Measurements from ENCODE around the gene PCGF2.
A peak's percentile ranks its signal among the peaks of the same experiment; 100 is the strongest.

PCGF2 gene

GRCh38 chr17:38702166-38702915 lies 45.8 kb downstream of the PCGF2 start:
- DNase-seq: peak; percentile 56

- DNase-seq: no peak
These were observed 46.5 kb downstream of the PCGF2 start for GRCh38 chr17:38701504-38702165.

- no peak for DNase-seq
These were observed 49.4 kb downstream of the PCGF2 start for GRCh38 chr17:38698760-38699159.

GRCh38 chr17:38697061-38697820 lies 50.9 kb downstream of the PCGF2 start:
- DNase-seq: no peak

GRCh38 chr17:38693700-38694329 lies 54.3 kb downstream of the PCGF2 start:
- DNase-seq: peak; percentile 47

- DNase-seq: no peak
These were observed 57.0 kb downstream of the PCGF2 start for GRCh38 chr17:38691154-38691553.

- no peak for DNase-seq
These were observed 57.8 kb downstream of the PCGF2 start for GRCh38 chr17:38690386-38690785.

GRCh38 chr17:38687286-38687685 lies 60.9 kb downstream of the PCGF2 start:
- DNase-seq: no peak

GRCh38 chr17:38685491-38685890 lies 62.6 kb downstream of the PCGF2 start:
- DNase-seq: no peak
